ENCODE results near the gene LRRC8B. TPM values are rescaled to one million over a fixed set of nuclear protein-coding genes. Genes with fewer than 3 reads are reported as not detected.

Gene LRRC8B
- total RNA-seq, 2 experiments from 2014 or later = 4.4 to 9.9 TPM

DNA sequence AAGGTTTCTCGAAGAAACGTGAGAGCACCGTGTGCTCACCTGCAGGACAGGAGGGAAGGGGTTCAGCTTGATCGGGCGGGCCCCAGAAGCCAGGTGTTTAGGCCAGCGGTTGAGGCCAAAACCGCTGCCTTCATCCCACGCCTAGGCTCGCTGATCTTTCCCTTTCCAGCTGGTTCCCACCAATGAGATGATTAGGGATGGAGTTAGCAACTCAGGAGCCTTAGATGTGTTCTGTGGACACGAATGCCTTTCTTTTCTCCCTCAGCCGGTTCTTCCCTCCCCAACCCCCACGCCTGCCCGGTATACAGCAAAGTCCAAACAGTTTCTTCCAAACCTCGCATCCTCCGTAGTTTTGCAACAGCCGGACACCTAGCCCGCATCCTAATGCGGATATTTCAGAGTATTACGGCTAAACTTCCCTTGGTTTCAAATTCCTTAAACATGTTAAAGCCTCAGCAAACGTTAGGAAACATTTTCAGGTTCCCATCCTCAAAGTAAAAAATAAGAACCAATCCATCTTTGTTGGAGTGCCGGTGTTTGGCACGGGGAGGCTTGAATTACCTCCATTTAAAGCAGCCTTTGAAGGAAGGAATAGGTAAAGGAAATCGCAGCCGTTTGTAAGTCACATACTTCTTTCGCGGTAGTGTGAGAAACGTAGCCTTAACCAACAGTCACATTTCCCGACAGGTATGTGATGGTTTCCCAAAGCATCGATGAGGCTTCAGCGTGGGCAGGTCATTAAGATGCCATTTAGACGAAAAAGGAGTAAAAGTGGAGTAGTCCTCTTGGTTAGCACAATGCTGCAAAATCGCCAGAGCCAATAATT lies 109.4 kb downstream of the LRRC8B start:
- Histone ChIP-seq H4K20me1 (ENCODE audit: insufficient read depth, low read length) (no peaks in the 10 kb centered on the region), H3K9me2 (ENCODE audit: insufficient read depth, low read length) (no peaks in the 10 kb centered on the region), H3K27ac (ENCODE audit: low read depth, low read length, poor library complexity, severe bottlenecking) (peak overlapping the region; percentile 56), H3K79me2 (ENCODE audit: insufficient read depth, low read depth, low read length) (peaks cover 22% of the 10 kb centered on the region; the same call in 1 of the 2 replicates), H3K9me3 (ENCODE audit: low read length) (no peaks in the 10 kb centered on the region), H3K4me1 (ENCODE audit: insufficient read depth, low read length, poor library complexity, severe bottlenecking) (peaks cover 25% of the 10 kb centered on the region), H3K4me3 (ENCODE audit: low read depth, low read length, poor library complexity, severe bottlenecking) (peak overlapping the region; percentile 95), H3K4me2 (ENCODE audit: low read length) (peak overlapping the region; percentile 88), H3K36me3 (ENCODE audit: insufficient read depth, low read length) (no peaks in the 10 kb centered on the region), H2AFZ (ENCODE audit: low read length) (peak overlapping the region; percentile 90)
- CTCF ChIA-PET (ENCODE audit: unreplicated experiment) = interaction anchor here (0.9 to 1.0 kb wide), 2 partner anchors 73 to 129 kb away, joined by 3 read pairs; no protein-coding TSS in a partner anchor
- intact Hi-C loops (cut with micrococcal nuclease; ENCODE audit: unreplicated experiment) = loop anchor here (1.0 to 5.0 kb wide), 7 partner anchors 58 to 361 kb away; partner anchors contain the start of genes LRRC8B, LRRC8D and ZNF326
- DNase-seq (ENCODE audit: low spot score) = peak; percentile 55
- POLR2A ChIA-PET = interaction anchor here (0.6 to 14.0 kb wide), 8 partner anchors 13 to 212 kb away, joined by 3 to 90 read pairs (median 4); no protein-coding TSS in a partner anchor
- BruUV-seq (replicated peaks) = no TSS peak
- TF ChIP-seq, protein P1, sequence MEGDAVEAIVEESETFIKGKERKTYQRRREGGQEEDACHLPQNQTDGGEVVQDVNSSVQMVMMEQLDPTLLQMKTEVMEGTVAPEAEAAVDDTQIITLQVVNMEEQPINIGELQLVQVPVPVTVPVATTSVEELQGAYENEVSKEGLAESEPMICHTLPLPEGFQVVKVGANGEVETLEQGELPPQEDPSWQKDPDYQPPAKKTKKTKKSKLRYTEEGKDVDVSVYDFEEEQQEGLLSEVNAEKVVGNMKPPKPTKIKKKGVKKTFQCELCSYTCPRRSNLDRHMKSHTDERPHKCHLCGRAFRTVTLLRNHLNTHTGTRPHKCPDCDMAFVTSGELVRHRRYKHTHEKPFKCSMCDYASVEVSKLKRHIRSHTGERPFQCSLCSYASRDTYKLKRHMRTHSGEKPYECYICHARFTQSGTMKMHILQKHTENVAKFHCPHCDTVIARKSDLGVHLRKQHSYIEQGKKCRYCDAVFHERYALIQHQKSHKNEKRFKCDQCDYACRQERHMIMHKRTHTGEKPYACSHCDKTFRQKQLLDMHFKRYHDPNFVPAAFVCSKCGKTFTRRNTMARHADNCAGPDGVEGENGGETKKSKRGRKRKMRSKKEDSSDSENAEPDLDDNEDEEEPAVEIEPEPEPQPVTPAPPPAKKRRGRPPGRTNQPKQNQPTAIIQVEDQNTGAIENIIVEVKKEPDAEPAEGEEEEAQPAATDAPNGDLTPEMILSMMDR (conservative IDR thresholded peaks at IDR 0.05; ENCODE audit: low read length) = no peak
- TF ChIP-seq EZH2phosphoT487 (IDR thresholded peaks at IDR 0.05; ENCODE audit: borderline replicate concordance, low read depth, low read length) = no peak

DNA sequence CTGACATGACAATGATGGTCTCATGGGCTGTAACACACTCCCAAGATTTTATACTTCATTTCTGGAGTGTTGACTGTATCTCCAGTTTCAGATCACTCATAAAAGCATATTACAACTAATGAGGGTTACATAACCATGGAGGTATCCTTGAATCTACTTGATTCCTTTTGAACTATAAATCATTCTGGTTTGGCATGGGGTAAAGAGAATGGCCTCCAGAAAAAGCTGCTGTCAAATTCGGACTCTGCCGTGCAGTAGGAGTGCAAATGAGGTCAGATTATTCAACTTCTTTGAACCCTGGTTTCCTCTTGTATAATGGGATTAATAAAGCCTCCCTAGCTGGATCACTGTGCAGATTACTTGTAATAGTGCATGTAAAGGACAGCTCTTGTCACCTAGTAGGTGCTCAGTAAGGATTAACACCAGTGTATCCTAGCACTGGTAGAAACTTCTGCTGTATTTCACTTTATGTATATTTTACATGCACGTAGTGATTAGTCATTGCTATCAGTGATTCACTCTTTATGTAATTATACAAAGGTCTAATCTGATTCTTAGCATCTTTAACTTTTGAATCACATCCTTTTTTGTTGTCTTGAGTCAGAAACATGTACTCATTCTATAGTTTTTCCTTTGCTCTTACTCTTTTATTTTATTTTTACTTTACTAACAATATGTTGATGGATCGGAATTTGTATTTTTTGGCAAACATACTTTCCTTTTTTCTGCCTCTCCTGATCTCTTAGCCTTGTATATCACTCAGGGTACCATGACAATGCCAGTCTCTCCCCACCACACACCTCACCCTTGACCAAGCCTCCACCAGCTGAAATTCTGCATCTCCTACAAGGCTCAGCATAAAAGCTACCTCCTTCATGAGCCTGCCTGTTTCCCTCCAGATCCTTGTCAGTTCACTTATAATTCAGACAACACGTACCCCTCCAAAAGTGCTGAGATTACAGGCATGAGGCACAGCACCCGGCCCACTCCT lies 111.5 kb downstream of the LRRC8B start:
- Histone ChIP-seq H2AFZ (ENCODE audit: low read length) (no peak overlapping the region), H3K36me3 (ENCODE audit: insufficient read depth, low read length) (no peaks in the 10 kb centered on the region), H3K27ac (ENCODE audit: low read depth, low read length, poor library complexity, severe bottlenecking) (no peak overlapping the region), H3K9me2 (ENCODE audit: insufficient read depth, low read length) (no peaks in the 10 kb centered on the region), H3K9me3 (ENCODE audit: low read length) (no peaks in the 10 kb centered on the region), H4K20me1 (ENCODE audit: insufficient read depth, low read length) (no peaks in the 10 kb centered on the region), H3K4me1 (ENCODE audit: insufficient read depth, low read length, poor library complexity, severe bottlenecking) (peaks cover 25% of the 10 kb centered on the region), H3K79me2 (ENCODE audit: insufficient read depth, low read depth, low read length) (peaks cover 22% of the 10 kb centered on the region; the same call in 1 of the 2 replicates), H3K4me2 (ENCODE audit: low read length) (0 out of 2 replicates have a peak overlapping the region, but pooled peaks have one; percentile 88), H3K4me3 (ENCODE audit: low read depth, low read length, poor library complexity, severe bottlenecking) (no peak overlapping the region)
- TF ChIP-seq, protein P1 (conservative IDR thresholded peaks at IDR 0.05; ENCODE audit: low read length) = no peak
- TF ChIP-seq EZH2phosphoT487 (IDR thresholded peaks at IDR 0.05; ENCODE audit: borderline replicate concordance, low read depth, low read length) = no peak
- no peak for DNase-seq (ENCODE audit: low spot score)
- intact Hi-C loops (cut with micrococcal nuclease; ENCODE audit: unreplicated experiment) = no loop called here
- ChIA-PET POLR2A (interaction anchor here (0.6 to 14.0 kb wide), 8 partner anchors 9 to 189 kb away, joined by 3 to 90 read pairs (median 4); no protein-coding TSS in a partner anchor), CTCF (ENCODE audit: unreplicated experiment) (interaction anchor here (1.2 kb wide), 2 partner anchors 25 to 127 kb away, joined by 3 to 4 read pairs; no protein-coding TSS in a partner anchor)
- no TSS peak for BruUV-seq (replicated peaks)

Data from OCI-LY7 (cell line).